ENCODE data around the gene FUT3. TPM values are rescaled to one million over a fixed set of nuclear protein-coding genes. Genes with fewer than 3 reads are reported as not detected.

Gene FUT3
- total and polyA plus RNA-seq, 9 of the 15 experiments (the other 6 are each of a cell fraction or from before 2014, with no cell fraction given): 0.09 TPM; not detected in 8

GRCh38 chr19:5828661-5829566 is 22.3 kb downstream of the FUT3 start (continued):
- TF ChIP-seq JUN (IDR thresholded peaks at IDR 0.05; ENCODE audit: borderline replicate concordance, low read depth, low read length): no peak
- TF ChIP-seq JUN (CRISPR knock-in tag; IDR thresholded peaks at IDR 0.05; ENCODE audit: borderline replicate concordance): 0 out of 2 replicates have a peak, but pooled peaks have one; percentile 7
- no peak for TF ChIP-seq NFATC3 (IDR thresholded peaks at IDR 0.05)
- TF ChIP-seq KDM1A (IDR thresholded peaks at IDR 0.05): no peak
- TF ChIP-seq PCBP1 (IDR thresholded peaks at IDR 0.05; ENCODE audit: low read depth, low read length, poor library complexity, severe bottlenecking): peak; percentile 31
- TF ChIP-seq HLTF (IDR thresholded peaks at IDR 0.05): 0 out of 2 replicates have a peak, but pooled peaks have one; percentile 0
- TF ChIP-seq SMARCE1 (IDR thresholded peaks at IDR 0.05): no peak
- TF ChIP-seq NCOA1 (IDR thresholded peaks at IDR 0.05; ENCODE audit: low read depth): peak; percentile 53; the same call in 1 of the 2 replicates
- TF ChIP-seq SETDB1 (IDR thresholded peaks at IDR 0.05; ENCODE audit: low read length): no peak
- TF ChIP-seq ZBTB43 (CRISPR knock-in tag; IDR thresholded peaks at IDR 0.05): no peak
- TF ChIP-seq TOE1 (IDR thresholded peaks at IDR 0.05; ENCODE audit: borderline replicate concordance): no peak
- no peak; the same call in 1 of the 2 replicates for TF ChIP-seq TOE1 (CRISPR knock-in tag; IDR thresholded peaks at IDR 0.05; ENCODE audit: borderline replicate concordance, low read depth)
- TF ChIP-seq GABPA (tag; conservative IDR thresholded peaks at IDR 0.05; ENCODE audit: low read depth): 0 out of 2 replicates have a peak, but pooled peaks have one; percentile 41

All from K562 (cell line).